Right forelimb (tissue), 1 donor: ENCODE results near the gene CDCA5.

ENCODE experiments used
- DNase-seq: peaks from one replicate; pipeline ENCODE4 v3.0.0-alpha.2; 2018

Gene CDCA5

GRCh38 chr11:65118891-65119669 is 35.2 kb upstream of the CDCA5 start:
- DNase-seq = peak; percentile 34

GRCh38 chr11:65118097-65118837 is 34.4 kb upstream of the CDCA5 start:
- DNase-seq = no peak

GRCh38 chr11:65117206-65118096 is 33.6 kb upstream of the CDCA5 start, which contains the start of gene ZNHIT2:
Gene ZNHIT2, minus strand, starts transcription at chr11:65117701. Its CDS starts 48 bp downstream, at chr11:65117653.
- peak; percentile 99 for DNase-seq

GRCh38 chr11:65116370-65117205 is 32.7 kb upstream of the CDCA5 start:
- no peak for DNase-seq

- no peak for DNase-seq
These were observed 31.7 kb upstream of the CDCA5 start for GRCh38 chr11:65115361-65116082.

- DNase-seq = no peak
These were observed 30.8 kb upstream of the CDCA5 start for GRCh38 chr11:65114538-65115171.

GRCh38 chr11:65113839-65114238 is 30.0 kb upstream of the CDCA5 start:
- DNase-seq = no peak

- DNase-seq = no peak
These were observed 29.5 kb upstream of the CDCA5 start for GRCh38 chr11:65113361-65113756.

- no peak for DNase-seq
These were observed 28.9 kb upstream of the CDCA5 start for GRCh38 chr11:65112546-65113360.

GRCh38 chr11:65111744-65112545 is 28.1 kb upstream of the CDCA5 start, which contains the start of gene TM7SF2:
Gene TM7SF2, plus strand, starts transcription at chr11:65111872. Its CDS starts 144 bp downstream, at chr11:65112016.
- DNase-seq = peak; percentile 89

GRCh38 chr11:65111159-65111743 is 27.4 kb upstream of the CDCA5 start:
- DNase-seq = no peak

GRCh38 chr11:65110354-65110861 is 26.6 kb upstream of the CDCA5 start:
- DNase-seq = peak; percentile 93

GRCh38 chr11:65109231-65110198 is 25.7 kb upstream of the CDCA5 start:
- DNase-seq = no peak

- DNase-seq = no peak
These were observed 24.8 kb upstream of the CDCA5 start for GRCh38 chr11:65108469-65109123.

- no peak for DNase-seq
These were observed 24.1 kb upstream of the CDCA5 start for GRCh38 chr11:65107751-65108468.

- DNase-seq = no peak
These were observed 23.2 kb upstream of the CDCA5 start for GRCh38 chr11:65107078-65107477.
